ENCODE data around the gene RAMP1.

The RAMP1 gene

GRCh38 chr2:237884681-237885080 lies 25.3 kb downstream of the RAMP1 start:
- Histone ChIP-seq H3K4me1 (ENCODE audit: insufficient read depth, low read length, severe bottlenecking) (no peaks in the 10 kb centered on the region), H3K9me2 (ENCODE audit: low read depth, low read length) (no peaks in the 10 kb centered on the region), H3K27ac (ENCODE audit: low read depth, low read length, poor library complexity, severe bottlenecking) (no peak overlapping the region), H3K9me3 (ENCODE audit: low read length) (no peaks in the 10 kb centered on the region), H3F3A (ENCODE audit: insufficient read depth, low read length) (no peaks in the 10 kb centered on the region), H2AFZ (ENCODE audit: low read length) (no peak overlapping the region), H3K36me3 (ENCODE audit: insufficient read depth, low read length) (no peaks in the 10 kb centered on the region), H3K9ac (ENCODE audit: low read length) (no peak overlapping the region), H3K79me2 (ENCODE audit: insufficient read depth, low read length) (no peaks in the 10 kb centered on the region), H4K20me1 (ENCODE audit: insufficient read depth, low read length) (no peaks in the 10 kb centered on the region), H3K4me3 (ENCODE audit: low read depth, low read length, poor library complexity, severe bottlenecking) (no peak overlapping the region), H3K27me3 (ENCODE audit: insufficient read depth, low read length) (no peaks in the 10 kb centered on the region), H3K4me2 (ENCODE audit: low read length) (no peak overlapping the region)
- no peak for TF ChIP-seq CTCF (IDR thresholded peaks at IDR 0.05; ENCODE audit: low read length)
- TF ChIP-seq EZH2 (IDR thresholded peaks at IDR 0.05; ENCODE audit: borderline replicate concordance, low read length), result no peak

GRCh38 chr2:237885111-237885930 lies 25.9 kb downstream of the RAMP1 start:
- Histone ChIP-seq H3K4me2 (ENCODE audit: low read length) (no peak overlapping the region), H3K79me2 (ENCODE audit: insufficient read depth, low read length) (no peaks in the 10 kb centered on the region), H2AFZ (ENCODE audit: low read length) (no peak overlapping the region), H3K27me3 (ENCODE audit: insufficient read depth, low read length) (no peaks in the 10 kb centered on the region), H3K36me3 (ENCODE audit: insufficient read depth, low read length) (no peaks in the 10 kb centered on the region), H3K4me1 (ENCODE audit: insufficient read depth, low read length, severe bottlenecking) (no peaks in the 10 kb centered on the region), H3K9me3 (ENCODE audit: low read length) (no peaks in the 10 kb centered on the region), H3K4me3 (ENCODE audit: low read depth, low read length, poor library complexity, severe bottlenecking) (no peak overlapping the region), H3K27ac (ENCODE audit: low read depth, low read length, poor library complexity, severe bottlenecking) (no peak overlapping the region), H4K20me1 (ENCODE audit: insufficient read depth, low read length) (no peaks in the 10 kb centered on the region), H3K9me2 (ENCODE audit: low read depth, low read length) (no peaks in the 10 kb centered on the region), H3F3A (ENCODE audit: insufficient read depth, low read length) (no peaks in the 10 kb centered on the region), H3K9ac (ENCODE audit: low read length) (no peak overlapping the region)
- no peak for TF ChIP-seq EZH2 (IDR thresholded peaks at IDR 0.05; ENCODE audit: borderline replicate concordance, low read length)
- no peak for TF ChIP-seq CTCF (IDR thresholded peaks at IDR 0.05; ENCODE audit: low read length)

- H3K36me3 ChIP-seq (ENCODE audit: insufficient read depth, low read length), result no peaks in the 10 kb centered on the region
- no peaks in the 10 kb centered on the region for H3K27me3 ChIP-seq (ENCODE audit: insufficient read depth, low read length)
- H3K27ac ChIP-seq (ENCODE audit: low read depth, low read length, poor library complexity, severe bottlenecking), result no peak overlapping the region
- H3K9me3 ChIP-seq (ENCODE audit: low read length), result no peaks in the 10 kb centered on the region
- H3K9ac ChIP-seq (ENCODE audit: low read length), result no peak overlapping the region
- H4K20me1 ChIP-seq (ENCODE audit: insufficient read depth, low read length), result no peaks in the 10 kb centered on the region
- no peaks in the 10 kb centered on the region for H3K4me1 ChIP-seq (ENCODE audit: insufficient read depth, low read length, severe bottlenecking)
- no peak overlapping the region for H3K4me3 ChIP-seq (ENCODE audit: low read depth, low read length, poor library complexity, severe bottlenecking)
- no peaks in the 10 kb centered on the region for H3K79me2 ChIP-seq (ENCODE audit: insufficient read depth, low read length)
- no peak overlapping the region for H3K4me2 ChIP-seq (ENCODE audit: low read length)
- TF ChIP-seq EZH2 (IDR thresholded peaks at IDR 0.05; ENCODE audit: borderline replicate concordance, low read length), result no peak
- no peak for TF ChIP-seq CTCF (IDR thresholded peaks at IDR 0.05; ENCODE audit: low read length)
- no peaks in the 10 kb centered on the region for H3K9me2 ChIP-seq (ENCODE audit: low read depth, low read length)
- H3F3A ChIP-seq (ENCODE audit: insufficient read depth, low read length), result no peaks in the 10 kb centered on the region
- H2AFZ ChIP-seq (ENCODE audit: low read length), result no peak overlapping the region
Measured at GRCh38 chr2:237885931-237886684, 26.7 kb downstream of the RAMP1 start.

All from OCI-LY1 (cell line).